Activated naive CD8-positive, alpha-beta T cell (primary cell): ENCODE results near the gene DNAJC9.
A peak's percentile ranks its signal among the peaks of the same experiment; 100 is the strongest.

Source experiments
- H3K27ac Mint-ChIP-seq: one replicate; pipeline ENCODE4 v1.8.0; 2021; ENCODE audit warnings: mixed read lengths
- H3K27me3 Mint-ChIP-seq: one replicate; pipeline ENCODE4 v1.8.0; 2021; ENCODE audit warnings: mixed read lengths
- H3K36me3 Mint-ChIP-seq: one replicate; pipeline ENCODE4 v1.8.0; 2021; ENCODE audit warnings: mixed read lengths
- H3K4me1 Mint-ChIP-seq: one replicate; pipeline ENCODE4 v1.8.0; 2021; ENCODE audit warnings: low read depth, mixed read lengths
- H3K4me3 Mint-ChIP-seq: one replicate; pipeline ENCODE4 v1.8.0; 2021; ENCODE audit warnings: mild to moderate bottlenecking, mixed read lengths
- H3K9me3 Mint-ChIP-seq: one replicate; pipeline ENCODE4 v1.8.0; 2021; ENCODE audit warnings: low read depth, mixed read lengths

DNAJC9 gene

GRCh38 chr10:73219384-73219783 is 27.7 kb downstream of the DNAJC9 start:
- no peaks in the 10 kb centered on the region for H3K4me1 Mint-ChIP-seq
- no peaks in the 10 kb centered on the region for H3K27me3 Mint-ChIP-seq
- no peak overlapping the region for H3K4me3 Mint-ChIP-seq
- peaks cover 28% of the 10 kb centered on the region for H3K36me3 Mint-ChIP-seq
- H3K9me3 Mint-ChIP-seq: no peaks in the 10 kb centered on the region
- no peak overlapping the region for H3K27ac Mint-ChIP-seq

GRCh38 chr10:73218431-73219191 is 28.4 kb downstream of the DNAJC9 start:
- no peak overlapping the region for H3K27ac Mint-ChIP-seq
- no peaks in the 10 kb centered on the region for H3K4me1 Mint-ChIP-seq
- no peaks in the 10 kb centered on the region for H3K27me3 Mint-ChIP-seq
- peaks cover 35% of the 10 kb centered on the region for H3K36me3 Mint-ChIP-seq
- no peak overlapping the region for H3K4me3 Mint-ChIP-seq
- H3K9me3 Mint-ChIP-seq: no peaks in the 10 kb centered on the region

- Mint-ChIP-seq H3K4me1 (no peaks in the 10 kb centered on the region), H3K9me3 (no peaks in the 10 kb centered on the region), H3K4me3 (no peak overlapping the region), H3K27me3 (no peaks in the 10 kb centered on the region), H3K36me3 (peaks cover 37% of the 10 kb centered on the region), H3K27ac (no peak overlapping the region)
Measured at GRCh38 chr10:73217628-73218027, 29.4 kb downstream of the DNAJC9 start.

DNA sequence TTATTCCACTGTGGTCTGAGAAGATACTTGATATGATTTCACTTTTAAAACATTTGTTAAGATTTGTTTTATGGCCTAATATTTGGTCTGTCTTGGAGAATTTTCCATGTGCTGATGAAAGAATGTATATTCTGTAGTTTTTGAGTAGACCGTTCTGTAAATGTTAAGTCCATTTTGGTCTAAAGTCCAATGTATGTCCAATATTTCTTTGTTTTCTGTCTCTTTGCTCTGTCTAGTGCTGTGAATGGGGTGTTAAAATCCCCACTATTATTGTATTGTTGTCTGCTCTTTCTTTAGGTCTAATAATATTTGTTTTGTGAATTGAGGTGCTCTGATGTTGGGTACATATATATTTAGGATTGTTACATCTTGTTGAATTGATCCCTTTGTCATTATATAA is 31.3 kb downstream of the DNAJC9 start:
- Mint-ChIP-seq H3K27ac (no peak overlapping the region), H3K4me1 (no peaks in the 10 kb centered on the region), H3K36me3 (peaks cover 36% of the 10 kb centered on the region), H3K4me3 (no peak overlapping the region), H3K9me3 (no peaks in the 10 kb centered on the region), H3K27me3 (no peaks in the 10 kb centered on the region)

- Mint-ChIP-seq H3K27ac (peak overlapping the region; percentile 23), H3K4me3 (no peak overlapping the region), H3K27me3 (no peaks in the 10 kb centered on the region), H3K4me1 (no peaks in the 10 kb centered on the region), H3K36me3 (peaks cover 20% of the 10 kb centered on the region), H3K9me3 (no peaks in the 10 kb centered on the region)
Measured at GRCh38 chr10:73211106-73211811, 35.8 kb downstream of the DNAJC9 start.

- Mint-ChIP-seq H3K9me3 (no peaks in the 10 kb centered on the region), H3K4me1 (no peaks in the 10 kb centered on the region), H3K4me3 (no peak overlapping the region), H3K27ac (peak overlapping the region; percentile 23), H3K27me3 (no peaks in the 10 kb centered on the region), H3K36me3 (peaks cover 20% of the 10 kb centered on the region)
Measured at GRCh38 chr10:73210395-73211105, 36.5 kb downstream of the DNAJC9 start.

DNA sequence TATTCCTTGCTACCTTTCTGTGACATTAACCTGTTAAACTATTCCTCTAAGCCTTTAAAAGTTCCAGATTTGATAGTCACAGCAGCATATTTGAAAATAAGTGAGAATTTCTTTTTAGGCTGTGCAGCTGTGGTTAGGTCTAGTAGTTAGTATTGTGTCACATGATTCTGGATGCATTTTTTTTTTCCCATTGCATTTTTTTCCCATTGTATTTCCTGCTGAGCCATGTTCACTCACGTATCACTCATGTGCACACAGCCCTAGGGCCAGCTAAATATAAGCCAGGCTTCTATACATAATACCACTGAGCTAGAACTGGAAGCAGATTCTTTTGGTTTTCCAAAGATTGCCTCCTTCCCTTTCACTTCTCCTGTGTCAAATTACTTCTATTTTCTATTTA is 37.4 kb downstream of the DNAJC9 start:
- H3K27ac Mint-ChIP-seq: no peak overlapping the region
- peaks cover 19% of the 10 kb centered on the region for H3K36me3 Mint-ChIP-seq
- H3K4me3 Mint-ChIP-seq: no peak overlapping the region
- no peaks in the 10 kb centered on the region for H3K27me3 Mint-ChIP-seq
- no peaks in the 10 kb centered on the region for H3K9me3 Mint-ChIP-seq
- no peaks in the 10 kb centered on the region for H3K4me1 Mint-ChIP-seq

GRCh38 chr10:73207883-73208282 is 39.2 kb downstream of the DNAJC9 start:
- H3K4me1 Mint-ChIP-seq: no peaks in the 10 kb centered on the region
- no peak overlapping the region for H3K4me3 Mint-ChIP-seq
- H3K27me3 Mint-ChIP-seq: no peaks in the 10 kb centered on the region
- H3K36me3 Mint-ChIP-seq: peaks cover 7% of the 10 kb centered on the region
- H3K27ac Mint-ChIP-seq: no peak overlapping the region
- no peaks in the 10 kb centered on the region for H3K9me3 Mint-ChIP-seq

DNA sequence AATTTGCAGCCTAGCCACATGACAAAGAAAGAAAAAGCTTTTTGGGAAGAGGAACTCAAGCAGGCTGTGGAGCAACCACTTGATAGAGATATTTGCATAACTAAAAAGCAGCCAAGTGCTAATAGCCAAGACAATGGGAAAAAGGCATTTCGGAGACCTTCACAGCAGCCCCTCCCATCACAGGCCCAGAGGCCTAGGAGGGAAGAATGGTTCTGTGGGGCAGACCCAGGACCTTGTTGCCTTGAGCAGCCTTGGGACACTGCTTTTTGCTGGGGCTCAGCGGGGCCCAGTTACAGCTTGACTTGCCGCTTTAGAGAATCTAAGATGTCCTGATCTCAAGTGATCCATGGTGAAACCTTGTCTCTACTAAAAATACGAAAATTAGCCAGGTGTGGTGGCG is 40.7 kb downstream of the DNAJC9 start:
- Mint-ChIP-seq H3K27me3 (no peaks in the 10 kb centered on the region), H3K4me3 (no peak overlapping the region), H3K36me3 (peaks cover 7% of the 10 kb centered on the region), H3K27ac (no peak overlapping the region), H3K9me3 (no peaks in the 10 kb centered on the region), H3K4me1 (no peaks in the 10 kb centered on the region)

GRCh38 chr10:73205890-73206289 is 41.2 kb downstream of the DNAJC9 start:
- H3K4me1 Mint-ChIP-seq: no peaks in the 10 kb centered on the region
- peaks cover 4% of the 10 kb centered on the region for H3K36me3 Mint-ChIP-seq
- H3K9me3 Mint-ChIP-seq: no peaks in the 10 kb centered on the region
- H3K4me3 Mint-ChIP-seq: no peak overlapping the region
- no peak overlapping the region for H3K27ac Mint-ChIP-seq
- H3K27me3 Mint-ChIP-seq: no peaks in the 10 kb centered on the region

- no peak overlapping the region for H3K4me3 Mint-ChIP-seq
- H3K36me3 Mint-ChIP-seq: peaks cover 7% of the 10 kb centered on the region
- no peaks in the 10 kb centered on the region for H3K9me3 Mint-ChIP-seq
- no peak overlapping the region for H3K27ac Mint-ChIP-seq
- H3K27me3 Mint-ChIP-seq: no peaks in the 10 kb centered on the region
- H3K4me1 Mint-ChIP-seq: no peaks in the 10 kb centered on the region
Measured at GRCh38 chr10:73205081-73205480, 42.0 kb downstream of the DNAJC9 start.
